GM12878 (cell line): ENCODE measurements around the gene HEATR3. TPM values are rescaled to one million over a fixed set of nuclear protein-coding genes. Genes with fewer than 3 reads are reported as not detected.

Source experiments
- ATAC-seq: fragments of 200-7000 bp; cut with Tn5 transposase; 3 replicates; pipeline ENCODE4 v1.9.1; 2020; ENCODE audit warnings: mild to moderate bottlenecking, moderate library complexity
- BruUV-seq: library from RNA; stranded (reverse); fragments of 400-500 nt; replicated peaks from 2 replicates; lab custom pipeline; 2021; lab: Mats Ljungman, UMichigan
- CTCF ChIA-PET: fragments of 300-600 bp; sonication (Branson Sonifier 250); formaldehyde crosslinking; extraction: SDS; loops from one replicate; lab custom pipeline; 2021; ENCODE audit warnings: inconsistent platforms; lab: Yijun Ruan, JAX
- POLR2A ChIA-PET: fragments of 350-600 bp; formaldehyde crosslinking; extraction: SDS; loops from one replicate; lab custom pipeline; 2021; ENCODE audit warnings: inconsistent platforms; lab: Charles Lee
- RAD21 ChIA-PET: fragments of 300-600 bp; sonication (Branson Sonifier 250); formaldehyde crosslinking; loops from one replicate; lab custom pipeline; 2023; ENCODE audit warnings: antibody characterized with exemption; ENCODE audit not compliant: unreplicated experiment; lab: Charles Lee
- SMC1A ChIA-PET: fragments of 300-600 bp; sonication (Branson Sonifier 250); formaldehyde crosslinking; loops from one replicate; lab custom pipeline; 2023; ENCODE audit not compliant: unreplicated experiment, uncharacterized antibody; lab: Charles Lee
- DNase-seq: peaks from one replicate; pipeline ENCODE4 v3.0.0-alpha.2; 2011; ENCODE audit warnings: low read depth, low spot score
- FAIRE-seq: peaks from 3 replicates; lab custom pipeline; 2011; peaks lifted over from hg19 to GRCh38; lab: Jason Lieb, UNC
- H2AFZ ChIP-seq: 2 replicates; pipeline ENCODE4 v1.6.0; 2011; ENCODE audit warnings: low read depth, low read length, control low read depth; ENCODE audit not compliant: control insufficient read depth
- H3K27ac ChIP-seq: 2 replicates; pipeline ENCODE4 v1.5.1; 2011; ENCODE audit warnings: control low read depth; ENCODE audit not compliant: control insufficient read depth, insufficient read depth
- H3K27me3 ChIP-seq, 2 experiments: replicated peaks in 1 of 2; 2 replicates each; pipeline versions ENCODE4 v1.6.0 to v1.6.1; 2011; ENCODE audit warnings: low read length in 1 of 2; ENCODE audit not compliant: control insufficient read depth in 2 of 2, insufficient read depth in 2 of 2
- H3K36me3 ChIP-seq, 2 experiments: 2 replicates each; pipeline ENCODE4 v1.5.1; 2011; ENCODE audit warnings: low read length in 1 of 2; ENCODE audit not compliant: control insufficient read depth in 2 of 2, insufficient read depth in 2 of 2
- H3K4me1 ChIP-seq: 2 replicates; pipeline ENCODE4 v1.6.1; 2011; ENCODE audit warnings: mild to moderate bottlenecking, low read length, moderate library complexity, mixed read lengths; ENCODE audit not compliant: control insufficient read depth, insufficient read depth
- H3K4me2 ChIP-seq: 2 replicates; pipeline ENCODE4 v1.6.0; 2011; ENCODE audit warnings: control low read depth; ENCODE audit not compliant: control insufficient read depth, insufficient read depth
- H3K4me3 ChIP-seq: fragments of 200-600 bp; sonication (generic); 2 replicates; pipeline ENCODE4 v1.5.1; 2016
- H3K79me2 ChIP-seq: 2 replicates; pipeline ENCODE4 v1.6.0; 2011; ENCODE audit warnings: low read length; ENCODE audit not compliant: control insufficient read depth, insufficient read depth
- H3K9ac ChIP-seq: 2 replicates; pipeline ENCODE4 v1.8.0; 2011; ENCODE audit warnings: low read length, control low read depth, mixed read lengths; ENCODE audit not compliant: control insufficient read depth, insufficient read depth
- H3K9me3 ChIP-seq: replicated peaks from 3 replicates; pipeline ENCODE4 v1.5.1; 2011; ENCODE audit warnings: mild to moderate bottlenecking, low read length; ENCODE audit not compliant: control insufficient read depth, insufficient read depth
- H4K20me1 ChIP-seq: 2 replicates; pipeline ENCODE4 v1.6.0; 2011; ENCODE audit not compliant: control insufficient read depth, insufficient read depth
- CBX5 ChIP-seq: sonication (generic); IDR thresholded peaks from 2 replicates; pipeline ENCODE4 v1.6.1; 2016; ENCODE audit warnings: low read depth, moderate library complexity, mild to moderate bottlenecking, inconsistent platforms
- CHD1 ChIP-seq: IDR thresholded peaks from 2 replicates; pipeline ENCODE4 v1.6.1; 2012; ENCODE audit warnings: low read depth, low read length, improper control_type of control experiment
- HDGF ChIP-seq: fragments of 450-650 bp; IDR thresholded peaks from 2 replicates; pipeline ENCODE4 v1.6.1; 2016; ENCODE audit warnings: antibody characterized with exemption
- MEF2B ChIP-seq: fragments of 450-650 bp; IDR thresholded peaks from 2 replicates; pipeline ENCODE4 v1.6.1; 2018; ENCODE audit warnings: mild to moderate bottlenecking, moderate library complexity; ENCODE audit not compliant: partially characterized antibody, poor library complexity, severe bottlenecking
- MLLT1 ChIP-seq: fragments of 450-650 bp; IDR thresholded peaks from 2 replicates; pipeline ENCODE4 v1.6.1; 2016; ENCODE audit warnings: mild to moderate bottlenecking
- NR2F1 ChIP-seq: fragments of 450-650 bp; conservative IDR thresholded peaks from 2 replicates; pipeline ENCODE4 v1.6.1; 2017; ENCODE audit warnings: mild to moderate bottlenecking
- SIN3A ChIP-seq: IDR thresholded peaks from 2 replicates; pipeline ENCODE4 v1.6.1; 2012; ENCODE audit warnings: low read depth, low read length, improper control_type of control experiment
- TCF3 ChIP-seq: IDR thresholded peaks from 2 replicates; pipeline ENCODE4 v1.6.1; 2012; ENCODE audit warnings: low read depth, mild to moderate bottlenecking, low read length, borderline replicate concordance; ENCODE audit not compliant: insufficient read depth
- YY1 ChIP-seq: IDR thresholded peaks from 2 replicates; pipeline ENCODE4 v1.6.1; 2011; ENCODE audit warnings: low read depth, mild to moderate bottlenecking, low read length
- ZNF24 ChIP-seq: fragments of 450-650 bp; IDR thresholded peaks from 2 replicates; pipeline ENCODE4 v1.6.1; 2017; ENCODE audit warnings: antibody characterized with exemption, mild to moderate bottlenecking
- ZNF384 ChIP-seq: IDR thresholded peaks from 2 replicates; pipeline ENCODE4 v1.6.1; 2012; ENCODE audit warnings: low read depth, mild to moderate bottlenecking, low read length, improper control_type of control experiment, borderline replicate concordance
- WGBS: methylation state at CpG from one replicate; pipeline ENCODE4 v1.1.6; 2016; ENCODE audit warnings: low lambda C conversion rate; ENCODE audit not compliant: insufficient replicate concordance, insufficient coverage; ENCODE audit errors: missing lambda C conversion rate; 5-methylcytosine and 5-hydroxymethylcytosine counted together
- in situ Hi-C: fragments of 300-500 bp; cut with MboI; formaldehyde crosslinking; loops from 9 replicates; pipeline ENCODE4 v1.14.3; 2018; ENCODE audit warnings: mixed read lengths
- intact Hi-C: fragments of 100-400 bp; cut with micrococcal nuclease; formaldehyde crosslinking; loops from one replicate; pipeline ENCODE4 v1.14.2; 2022; ENCODE audit not compliant: unreplicated experiment
- polyA plus RNA-seq, 11 experiments: library from polyadenylated mRNA; depleted of rRNA in 4 of 11; unstranded in 6 of 11; stranded (reverse) in 5 of 11; fragments of >200 nt; fragmentation: Nextera tagmentation in 4 of 11; fragmentation: Illumina TruSeq in 1 of 11; extraction: Ambion mirVana in 4 of 11; extraction: Trizol in 1 of 11; gene quantifications; 1 replicate in 1 of 11; 2 replicates in 10 of 11; pipeline versions ENCODE4 v1.2.1 to v1.2.3, GENCODE V29; 2011 to 2016; ENCODE audit warnings: inconsistent platforms in 2 of 11, missing spikeins in 2 of 11, low read depth in 1 of 11
- total RNA-seq, 4 experiments: library from RNA; depleted of rRNA in 3 of 4; stranded (reverse); fragments of >200 nt in 3 of 4; fragmentation: Illumina TruSeq in 1 of 4; extraction: Trizol in 1 of 4; gene quantifications; 2 replicates each; pipeline versions ENCODE4 v1.2.1 to v1.2.3, GENCODE V29; 2013 to 2021
- TF ChIP-seq, protein P1 (sequence below): fragments of 150-350 bp; IDR thresholded peaks from 2 replicates; pipeline ENCODE4 v1.6.1; 2016; ENCODE audit warnings: low read depth, low read length
- TF ChIP-seq, protein P2 (sequence below): fragments of 450-650 bp; IDR thresholded peaks from 2 replicates; pipeline ENCODE4 v1.6.1; 2017; ENCODE audit warnings: low read depth, mild to moderate bottlenecking, moderate library complexity

HEATR3 gene
- total and polyA plus RNA-seq, 10 of the 15 experiments (the other 5 are each of a cell fraction or from before 2014, with no cell fraction given): 1.5 to 30.0 (median 17.7) TPM

DNA sequence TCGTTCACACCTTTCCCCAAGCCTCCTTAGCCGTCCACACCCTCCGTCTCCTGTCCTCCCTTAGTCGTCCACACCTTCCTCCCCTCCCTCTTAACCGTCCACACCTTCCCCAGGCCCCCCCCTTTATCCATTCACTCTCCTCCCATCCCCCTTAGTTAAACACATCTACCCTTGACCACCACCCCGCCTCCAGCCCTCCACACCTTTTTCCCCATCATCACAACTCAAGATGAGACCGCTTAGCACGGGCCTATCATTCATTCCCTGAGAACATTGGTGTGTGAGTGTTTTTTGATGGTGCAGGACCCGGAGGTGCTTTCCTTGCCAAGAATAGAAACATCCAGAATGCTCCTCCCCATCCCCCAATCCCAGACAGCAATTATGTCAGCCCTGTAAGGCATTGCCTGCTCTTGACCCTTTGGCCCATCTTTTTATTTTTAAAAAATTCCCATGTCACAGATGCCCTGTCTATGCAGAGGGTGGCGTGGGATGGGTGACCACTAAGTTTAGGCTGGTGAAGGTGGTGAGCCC, 88.7 kb downstream of the HEATR3 start:
- POLR2A ChIA-PET: interaction anchor here (0.8 to 2.4 kb wide), 4 partner anchors 33 to 86 kb away, joined by 5 to 13 read pairs (median 7); no protein-coding TSS in a partner anchor
- no peaks in the 10 kb centered on the region for H3K9me3 ChIP-seq
- in situ Hi-C loops (no loop called here), intact Hi-C loops (loop anchor here (2.0 to 10.0 kb wide), 3 partner anchors 56 to 590 kb away; partner anchors contain the start of gene CYLD)
- peak overlapping the region; percentile 92 for H3K4me2 ChIP-seq
- ATAC-seq (no peak), DNase-seq (no peak), FAIRE-seq (no peak)
- BruUV-seq: TSS peak; percentile 56
- H3K4me1 ChIP-seq: peaks cover 6% of the 10 kb centered on the region
- H3K27ac ChIP-seq: peak overlapping the region; percentile 74
- peaks cover 7% of the 10 kb centered on the region; the same call in 1 of the 2 replicates for H4K20me1 ChIP-seq
- CTCF ChIA-PET: interaction anchor here (1.0 to 3.5 kb wide), 7 partner anchors 33 to 197 kb away, joined by 3 to 48 read pairs (median 4); partner anchors contain the start of gene CNEP1R1
- SMC1A ChIA-PET: interaction anchor here (0.8 to 3.4 kb wide), 9 partner anchors 13 to 131 kb away, joined by 3 to 44 read pairs (median 6); partner anchors contain the start of gene CNEP1R1
- peak overlapping the region; percentile 87 for H3K4me3 ChIP-seq
- WGBS: 0% methylated on average over 7 of the region's 10 CpGs
- H3K27me3 ChIP-seq: no peaks in the 10 kb centered on the region
- peak overlapping the region; percentile 84 for H3K9ac ChIP-seq
- peaks cover 56% of the 10 kb centered on the region for H3K79me2 ChIP-seq
- H2AFZ ChIP-seq: no peak overlapping the region
- no peaks in the 10 kb centered on the region for H3K36me3 ChIP-seq
- RAD21 ChIA-PET: interaction anchor here (0.6 to 3.4 kb wide), 7 partner anchors 13 to 531 kb away, joined by 3 to 22 read pairs (median 5); partner anchors contain the start of genes CNEP1R1 and HEATR3
- no peak for TF ChIP-seq ZNF384
- no peak for TF ChIP-seq SIN3A
- TF ChIP-seq NR2F1: 0 out of 2 replicates have a peak, but pooled peaks have one; percentile 36
- TF ChIP-seq, protein P1, sequence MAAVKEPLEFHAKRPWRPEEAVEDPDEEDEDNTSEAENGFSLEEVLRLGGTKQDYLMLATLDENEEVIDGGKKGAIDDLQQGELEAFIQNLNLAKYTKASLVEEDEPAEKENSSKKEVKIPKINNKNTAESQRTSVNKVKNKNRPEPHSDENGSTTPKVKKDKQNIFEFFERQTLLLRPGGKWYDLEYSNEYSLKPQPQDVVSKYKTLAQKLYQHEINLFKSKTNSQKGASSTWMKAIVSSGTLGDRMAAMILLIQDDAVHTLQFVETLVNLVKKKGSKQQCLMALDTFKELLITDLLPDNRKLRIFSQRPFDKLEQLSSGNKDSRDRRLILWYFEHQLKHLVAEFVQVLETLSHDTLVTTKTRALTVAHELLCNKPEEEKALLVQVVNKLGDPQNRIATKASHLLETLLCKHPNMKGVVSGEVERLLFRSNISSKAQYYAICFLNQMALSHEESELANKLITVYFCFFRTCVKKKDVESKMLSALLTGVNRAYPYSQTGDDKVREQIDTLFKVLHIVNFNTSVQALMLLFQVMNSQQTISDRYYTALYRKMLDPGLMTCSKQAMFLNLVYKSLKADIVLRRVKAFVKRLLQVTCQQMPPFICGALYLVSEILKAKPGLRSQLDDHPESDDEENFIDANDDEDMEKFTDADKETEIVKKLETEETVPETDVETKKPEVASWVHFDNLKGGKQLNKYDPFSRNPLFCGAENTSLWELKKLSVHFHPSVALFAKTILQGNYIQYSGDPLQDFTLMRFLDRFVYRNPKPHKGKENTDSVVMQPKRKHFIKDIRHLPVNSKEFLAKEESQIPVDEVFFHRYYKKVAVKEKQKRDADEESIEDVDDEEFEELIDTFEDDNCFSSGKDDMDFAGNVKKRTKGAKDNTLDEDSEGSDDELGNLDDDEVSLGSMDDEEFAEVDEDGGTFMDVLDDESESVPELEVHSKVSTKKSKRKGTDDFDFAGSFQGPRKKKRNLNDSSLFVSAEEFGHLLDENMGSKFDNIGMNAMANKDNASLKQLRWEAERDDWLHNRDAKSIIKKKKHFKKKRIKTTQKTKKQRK: no peak
- TF ChIP-seq MEF2B: peak; percentile 46
- TF ChIP-seq YY1: 0 out of 2 replicates have a peak, but pooled peaks have one; percentile 10
- TF ChIP-seq, protein P2, sequence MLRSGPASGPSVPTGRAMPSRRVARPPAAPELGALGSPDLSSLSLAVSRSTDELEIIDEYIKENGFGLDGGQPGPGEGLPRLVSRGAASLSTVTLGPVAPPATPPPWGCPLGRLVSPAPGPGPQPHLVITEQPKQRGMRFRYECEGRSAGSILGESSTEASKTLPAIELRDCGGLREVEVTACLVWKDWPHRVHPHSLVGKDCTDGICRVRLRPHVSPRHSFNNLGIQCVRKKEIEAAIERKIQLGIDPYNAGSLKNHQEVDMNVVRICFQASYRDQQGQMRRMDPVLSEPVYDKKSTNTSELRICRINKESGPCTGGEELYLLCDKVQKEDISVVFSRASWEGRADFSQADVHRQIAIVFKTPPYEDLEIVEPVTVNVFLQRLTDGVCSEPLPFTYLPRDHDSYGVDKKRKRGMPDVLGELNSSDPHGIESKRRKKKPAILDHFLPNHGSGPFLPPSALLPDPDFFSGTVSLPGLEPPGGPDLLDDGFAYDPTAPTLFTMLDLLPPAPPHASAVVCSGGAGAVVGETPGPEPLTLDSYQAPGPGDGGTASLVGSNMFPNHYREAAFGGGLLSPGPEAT: peak; percentile 23; the same call in 1 of the 2 replicates
- 0 out of 2 replicates have a peak, but pooled peaks have one; percentile 43 for TF ChIP-seq MLLT1
- TF ChIP-seq ZNF24: peak; percentile 39; the same call in 1 of the 2 replicates
- TF ChIP-seq HDGF: 0 out of 2 replicates have a peak, but pooled peaks have one; percentile 68
- no peak for TF ChIP-seq TCF3
- TF ChIP-seq CBX5: no peak
- TF ChIP-seq CHD1: no peak
